Stomach smooth muscle (tissue), 2 donors: ENCODE results near the gene TLR7.
A peak's percentile ranks its signal among the peaks of the same experiment; 100 is the strongest.

ENCODE experiments used
- H3K27ac ChIP-seq: one replicate; pipeline ENCODE4 v1.7.0; 2013; ENCODE audit warnings: mild to moderate bottlenecking, low read length, inconsistent platforms
- H3K27me3 ChIP-seq, 2 donors: one replicate each; pipeline ENCODE4 v1.7.0; 2013; ENCODE audit warnings: low read length in 2 of 2; ENCODE audit not compliant: insufficient read depth in 2 of 2, control insufficient read depth in 1 of 2
- H3K36me3 ChIP-seq, 2 donors: one replicate each; pipeline ENCODE4 v1.7.0; 2013; ENCODE audit warnings: low read length in 2 of 2; ENCODE audit not compliant: control insufficient read depth in 2 of 2, insufficient read depth in 2 of 2
- H3K4me1 ChIP-seq: one replicate; pipeline ENCODE4 v1.7.0; 2013; ENCODE audit warnings: low read length; ENCODE audit not compliant: control insufficient read depth, insufficient read depth
- H3K4me3 ChIP-seq, 2 donors: one replicate each; pipeline ENCODE4 v1.7.0; 2013; ENCODE audit warnings: low read length in 2 of 2
- H3K9ac ChIP-seq, 2 donors: one replicate each; pipeline ENCODE4 v1.7.0; 2013; ENCODE audit warnings: low read length in 2 of 2, mild to moderate bottlenecking in 1 of 2
- H3K9me3 ChIP-seq, 2 donors: one replicate each; pipeline ENCODE4 v1.7.0; 2013; ENCODE audit warnings: low read length in 2 of 2; ENCODE audit not compliant: control insufficient read depth in 2 of 2
- donor health status: healthy.
- donor health status: Pancreatic carcinoma.

Gene TLR7

GRCh38 chrX:12866451-12867377, at the start of gene TLR7:
Gene TLR7, plus strand, starts transcription at chrX:12867072. Its CDS starts 507 bp downstream, at chrX:12867579.
- no peaks in the 10 kb centered on the region for H3K36me3 ChIP-seq
- peaks cover 5% of the 10 kb centered on the region for H3K4me1 ChIP-seq
- H3K9me3 ChIP-seq: no peaks in the 10 kb centered on the region
- no peak within 1 kb of the TSS for H3K9ac ChIP-seq
- H3K4me3 ChIP-seq: no peak within 1 kb of the TSS
- no peaks in the 10 kb centered on the region for H3K27me3 ChIP-seq
- H3K27ac ChIP-seq: no peak within 1 kb of the TSS

GRCh38 chrX:12817528-12817927, 49.3 kb upstream of the TLR7 start:
- Histone ChIP-seq H3K27ac (no peak overlapping the region), H3K36me3 (peaks cover 2 to 3% of the 10 kb centered on the region in 2 donors), H3K4me3 (no peak overlapping the region), H3K9me3 (no peaks in the 10 kb centered on the region), H3K9ac (no peak overlapping the region), H3K4me1 (peaks cover 2% of the 10 kb centered on the region), H3K27me3 (peaks cover 0 to 4% of the 10 kb centered on the region in 2 donors)

GRCh38 chrX:12819222-12819621, 47.6 kb upstream of the TLR7 start:
- Histone ChIP-seq H3K4me3 (no peak overlapping the region), H3K4me1 (peaks cover 2% of the 10 kb centered on the region), H3K27ac (no peak overlapping the region), H3K9ac (no peak overlapping the region), H3K9me3 (no peaks in the 10 kb centered on the region), H3K27me3 (peaks cover 0 to 4% of the 10 kb centered on the region in 2 donors), H3K36me3 (peaks cover 2 to 3% of the 10 kb centered on the region in 2 donors)

GRCh38 chrX:12820737-12821136, 46.1 kb upstream of the TLR7 start:
- Histone ChIP-seq H3K4me3 (no peak overlapping the region), H3K4me1 (peaks cover 2% of the 10 kb centered on the region), H3K27me3 (peaks cover 0 to 4% of the 10 kb centered on the region in 2 donors), H3K9me3 (no peaks in the 10 kb centered on the region), H3K9ac (no peak overlapping the region), H3K36me3 (peaks cover 2 to 3% of the 10 kb centered on the region in 2 donors), H3K27ac (no peak overlapping the region)

GRCh38 chrX:12824944-12825343, 41.9 kb upstream of the TLR7 start:
- Histone ChIP-seq H3K27me3 (no peaks in the 10 kb centered on the region), H3K4me3 (no peak overlapping the region), H3K4me1 (peaks cover 2% of the 10 kb centered on the region), H3K9me3 (no peaks in the 10 kb centered on the region), H3K36me3 (peaks cover 2 to 3% of the 10 kb centered on the region in 2 donors), H3K9ac (no peak overlapping the region), H3K27ac (no peak overlapping the region)

- Histone ChIP-seq H3K9ac (no peak overlapping the region), H3K4me3 (no peak overlapping the region), H3K4me1 (no peaks in the 10 kb centered on the region), H3K27ac (no peak overlapping the region), H3K27me3 (no peaks in the 10 kb centered on the region), H3K36me3 (peaks cover 2 to 3% of the 10 kb centered on the region in 2 donors), H3K9me3 (no peaks in the 10 kb centered on the region)
These were observed 41.1 kb upstream of the TLR7 start for GRCh38 chrX:12825801-12826200.

GRCh38 chrX:12843061-12843667, 23.7 kb upstream of the TLR7 start:
- Histone ChIP-seq H3K36me3 (no peaks in the 10 kb centered on the region), H3K27me3 (peaks cover 0 to 3% of the 10 kb centered on the region in 2 donors), H3K27ac (no peak overlapping the region), H3K4me3 (no peak overlapping the region), H3K9me3 (no peaks in the 10 kb centered on the region), H3K4me1 (no peaks in the 10 kb centered on the region), H3K9ac (no peak overlapping the region)

- no peak overlapping the region for H3K27ac ChIP-seq
- H3K4me3 ChIP-seq: peak overlapping the region in 1 of 2 donors; percentile 9
- H3K36me3 ChIP-seq: no peaks in the 10 kb centered on the region
- H3K9me3 ChIP-seq: no peaks in the 10 kb centered on the region
- H3K9ac ChIP-seq: no peak overlapping the region
- H3K27me3 ChIP-seq: peaks cover 0 to 3% of the 10 kb centered on the region in 2 donors
- no peaks in the 10 kb centered on the region for H3K4me1 ChIP-seq
These were observed 23.1 kb upstream of the TLR7 start for GRCh38 chrX:12843668-12844279.

- Histone ChIP-seq H3K9me3 (no peaks in the 10 kb centered on the region), H3K4me3 (no peak overlapping the region), H3K27me3 (peaks cover 0 to 3% of the 10 kb centered on the region in 2 donors), H3K9ac (no peak overlapping the region), H3K36me3 (no peaks in the 10 kb centered on the region), H3K4me1 (no peaks in the 10 kb centered on the region), H3K27ac (no peak overlapping the region)
These were observed 22.6 kb upstream of the TLR7 start for GRCh38 chrX:12844319-12844718.

- H3K27ac ChIP-seq: no peak overlapping the region
- no peak overlapping the region for H3K9ac ChIP-seq
- no peaks in the 10 kb centered on the region for H3K27me3 ChIP-seq
- no peaks in the 10 kb centered on the region for H3K9me3 ChIP-seq
- no peaks in the 10 kb centered on the region for H3K36me3 ChIP-seq
- H3K4me3 ChIP-seq: no peak overlapping the region
- no peaks in the 10 kb centered on the region for H3K4me1 ChIP-seq
These were observed 1.5 kb upstream of the TLR7 start for GRCh38 chrX:12865359-12865758.
